ENCODE data around the gene STYX.
"Not testable (repeated sequence)": the region's sequence is repeated elsewhere in the genome, so short reads cannot be mapped to it uniquely, and the experiment has no call there.

GRCh38 chr14:52727509-52727908 lies 2.5 kb upstream of the STYX start:
- not testable (repeated sequence) for TF ChIP-seq CTCF, POLR2AphosphoS5 (IDR thresholded peaks at IDR 0.05)

Data from transverse colon (tissue), 4 donors.